GM23248 (cell line): ENCODE measurements around the gene ESYT3. TPM values are rescaled to one million over a fixed set of nuclear protein-coding genes. Genes with fewer than 3 reads are reported as not detected.
A peak's percentile ranks its signal among the peaks of the same experiment; 100 is the strongest.

Experiments
- DNase-seq: peaks from one replicate; pipeline ENCODE4 v3.0.0-alpha.2; 2015
- H2AFZ ChIP-seq: fragments of 200-600 bp; sonication (generic); 2 replicates; pipeline ENCODE4 v1.6.1; 2016; ENCODE audit warnings: antibody characterized with exemption
- H3F3A ChIP-seq: fragments of 200-600 bp; sonication (generic); 2 replicates; pipeline ENCODE4 v1.6.1; 2016; ENCODE audit warnings: mild to moderate bottlenecking, antibody characterized with exemption, mixed run types; ENCODE audit not compliant: insufficient read depth
- H3K27ac ChIP-seq: fragments of 200-600 bp; sonication (generic); 2 replicates; pipeline ENCODE4 v1.5.1; 2016; ENCODE audit warnings: mild to moderate bottlenecking
- H3K27me3 ChIP-seq: fragments of 200-600 bp; sonication (generic); replicated peaks from 2 replicates; pipeline ENCODE4 v1.6.1; 2016; ENCODE audit warnings: mild to moderate bottlenecking; ENCODE audit not compliant: insufficient read depth
- H3K36me3 ChIP-seq: fragments of 200-600 bp; sonication (generic); 2 replicates; pipeline ENCODE4 v1.6.1; 2016; ENCODE audit warnings: low read depth, mild to moderate bottlenecking
- H3K4me1 ChIP-seq: fragments of 200-600 bp; sonication (generic); 2 replicates; pipeline ENCODE4 v1.6.1; 2016; ENCODE audit warnings: mild to moderate bottlenecking; ENCODE audit not compliant: insufficient read depth
- H3K4me2 ChIP-seq: fragments of 200-600 bp; sonication (generic); one replicate; pipeline ENCODE4 v1.6.1; 2016; ENCODE audit warnings: mild to moderate bottlenecking; ENCODE audit not compliant: unreplicated experiment
- H3K4me3 ChIP-seq: fragments of 200-600 bp; sonication (generic); 2 replicates; pipeline ENCODE4 v1.5.1; 2016; ENCODE audit warnings: mild to moderate bottlenecking
- H3K79me2 ChIP-seq: fragments of 200-600 bp; sonication (generic); 2 replicates; pipeline ENCODE4 v1.6.1; 2016; ENCODE audit warnings: mild to moderate bottlenecking; ENCODE audit not compliant: insufficient read depth
- H3K9ac ChIP-seq: fragments of 200-600 bp; sonication (generic); 2 replicates; pipeline ENCODE4 v1.6.1; 2016; ENCODE audit warnings: mild to moderate bottlenecking
- H3K9me2 ChIP-seq: fragments of 200-600 bp; sonication (generic); 2 replicates; pipeline ENCODE4 v1.6.1; 2016; ENCODE audit warnings: mixed run types, mild to moderate bottlenecking, moderate library complexity; ENCODE audit not compliant: insufficient read depth
- H3K9me3 ChIP-seq: fragments of 200-600 bp; sonication (generic); one replicate; pipeline ENCODE4 v1.6.1; 2017; ENCODE audit warnings: low read depth
- H4K20me1 ChIP-seq: fragments of 200-600 bp; sonication (generic); 2 replicates; pipeline ENCODE4 v1.6.0; 2016; ENCODE audit not compliant: insufficient read depth
- EZH2 ChIP-seq: fragments of 200-600 bp; sonication (generic); IDR thresholded peaks from 2 replicates; pipeline ENCODE4 v1.6.1; 2018; ENCODE audit warnings: antibody characterized with exemption, mild to moderate bottlenecking; ENCODE audit not compliant: insufficient read depth, poor library complexity, severe bottlenecking
- EZH2phosphoT487 ChIP-seq: fragments of 200-600 bp; sonication (generic); IDR thresholded peaks from 2 replicates; pipeline ENCODE4 v1.6.1; 2018; ENCODE audit warnings: antibody characterized with exemption, moderate library complexity, mild to moderate bottlenecking, low read depth; ENCODE audit not compliant: insufficient read depth
- WGBS, 2 experiments: methylation state at CpG; one replicate each; pipeline ENCODE4 v1.1.6; 2015 to 2017; ENCODE audit warnings: low lambda C conversion rate in 2 of 2, low coverage in 1 of 2; ENCODE audit errors: missing lambda C conversion rate in 2 of 2; 5-methylcytosine and 5-hydroxymethylcytosine counted together
- in situ Hi-C: fragments of 300-500 bp; cut with MboI; formaldehyde crosslinking; loops from 2 replicates; pipeline ENCODE4 v1.15.0; 2020
- polyA plus RNA-seq: library from polyadenylated mRNA; unstranded; fragments of >200 nt; fragmentation: Nextera tagmentation; extraction: Ambion mirVana; gene quantifications from 2 replicates; pipeline ENCODE4 v1.2.1, GENCODE V29; 2016
- total RNA-seq: library from RNA; depleted of rRNA; stranded (reverse); fragments of >200 nt; shearing (Covaris generic); gene quantifications from 2 replicates; pipeline ENCODE4 v1.2.3, GENCODE V29; 2014

ESYT3 gene
- total and polyA plus RNA-seq, 2 experiments from 2014 or later, result 0.48 to 1.3 TPM

DNA sequence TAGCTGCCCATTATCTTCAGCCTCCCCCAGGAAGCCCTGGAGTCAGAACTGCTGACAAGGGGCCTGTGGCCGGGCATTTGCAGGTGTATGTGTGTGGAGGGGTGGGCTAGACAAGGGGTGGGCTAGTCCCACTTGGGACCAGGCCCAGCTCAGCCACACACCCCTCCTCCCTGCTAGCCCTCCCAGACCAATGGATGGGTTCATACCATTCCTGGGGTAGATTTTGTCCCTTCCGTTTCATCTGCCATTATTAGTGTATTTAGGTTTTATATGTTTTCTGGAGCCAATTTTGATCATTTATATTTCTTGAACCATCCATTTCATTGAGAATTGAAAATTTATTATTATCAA lies 43.9 kb upstream of the ESYT3 start:
- WGBS, 2 experiments, result 11 to 19% methylated on average over 2 of the region's 2 CpGs
- H3K79me2 ChIP-seq, result peaks cover 92% of the 10 kb centered on the region
- no peaks in the 10 kb centered on the region for H3K36me3 ChIP-seq
- no peaks in the 10 kb centered on the region for H3K9me2 ChIP-seq
- peak overlapping the region; percentile 65 for H3K4me2 ChIP-seq
- no peak overlapping the region for H2AFZ ChIP-seq
- no peaks in the 10 kb centered on the region for H3K27me3 ChIP-seq
- peak overlapping the region; percentile 81 for H3K9ac ChIP-seq
- no peak for DNase-seq
- H3K9me3 ChIP-seq, result no peaks in the 10 kb centered on the region
- peaks cover 25% of the 10 kb centered on the region for H3K4me1 ChIP-seq
- H3F3A ChIP-seq, result peaks cover 20% of the 10 kb centered on the region
- H4K20me1 ChIP-seq, result no peaks in the 10 kb centered on the region
- peak overlapping the region; percentile 97 for H3K27ac ChIP-seq
- H3K4me3 ChIP-seq, result peak overlapping the region; percentile 23; the same call in 1 of the 2 replicates
- in situ Hi-C loops, result no loop called here
- TF ChIP-seq EZH2 (no peak), EZH2phosphoT487 (no peak)

DNA sequence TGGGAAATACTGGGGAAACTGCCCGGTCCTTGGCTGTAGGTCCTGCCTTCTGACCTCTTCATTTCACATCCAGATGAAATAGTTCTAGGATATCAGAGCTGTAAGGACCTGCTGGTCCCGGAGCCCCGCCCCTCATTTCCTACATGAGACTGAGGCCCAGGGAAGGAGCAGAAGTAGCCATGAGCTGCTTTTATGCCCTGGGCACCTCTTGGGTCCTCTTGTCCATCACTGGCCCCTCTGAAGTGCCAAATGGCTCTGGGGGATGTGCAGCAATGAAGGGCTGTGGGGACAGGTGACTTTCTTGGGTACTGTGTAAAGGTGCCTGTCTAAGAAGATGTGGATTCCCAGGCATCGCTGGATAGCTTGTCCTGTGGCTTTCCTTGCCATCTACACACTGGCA lies 40.3 kb upstream of the ESYT3 start:
- Histone ChIP-seq H3K9me3 (no peaks in the 10 kb centered on the region), H3K9ac (no peak overlapping the region), H3K4me2 (no peak overlapping the region), H4K20me1 (no peaks in the 10 kb centered on the region), H2AFZ (no peak overlapping the region), H3K9me2 (no peaks in the 10 kb centered on the region), H3K4me3 (no peak overlapping the region), H3K27ac (no peak overlapping the region), H3F3A (peaks cover 19% of the 10 kb centered on the region), H3K36me3 (no peaks in the 10 kb centered on the region; the same call in 1 of the 2 replicates), H3K4me1 (peaks cover 22% of the 10 kb centered on the region), H3K27me3 (no peaks in the 10 kb centered on the region), H3K79me2 (peaks cover 68% of the 10 kb centered on the region)
- no peak for TF ChIP-seq EZH2phosphoT487
- no peak for TF ChIP-seq EZH2
- no peak for DNase-seq
- WGBS, 2 experiments, result 88 to 90% methylated on average over 4 of the region's 4 CpGs
- in situ Hi-C loops, result no loop called here

DNA sequence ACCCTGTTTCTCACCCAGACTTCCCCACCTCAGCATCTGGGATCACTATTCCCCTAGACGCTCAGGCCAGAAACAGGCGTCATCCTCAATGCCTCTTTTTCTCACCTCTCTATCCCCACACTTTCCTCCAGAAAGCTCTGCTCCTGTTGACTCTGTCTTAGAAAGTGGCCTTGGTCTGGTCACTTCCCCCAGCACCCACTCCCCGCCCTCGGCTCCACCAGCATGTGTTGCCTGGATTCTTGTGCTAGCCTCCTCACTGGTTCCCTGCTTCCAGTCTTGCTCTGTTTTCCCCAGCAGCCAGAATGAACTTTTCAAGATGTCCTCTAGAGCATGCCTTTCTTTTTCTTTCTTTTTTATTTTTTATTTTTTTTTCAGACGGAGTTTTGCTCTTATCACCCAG lies 39.7 kb upstream of the ESYT3 start:
- H3K9ac ChIP-seq, result no peak overlapping the region
- TF ChIP-seq EZH2phosphoT487 (no peak), EZH2 (no peak)
- no peaks in the 10 kb centered on the region for H3K9me2 ChIP-seq

DNA sequence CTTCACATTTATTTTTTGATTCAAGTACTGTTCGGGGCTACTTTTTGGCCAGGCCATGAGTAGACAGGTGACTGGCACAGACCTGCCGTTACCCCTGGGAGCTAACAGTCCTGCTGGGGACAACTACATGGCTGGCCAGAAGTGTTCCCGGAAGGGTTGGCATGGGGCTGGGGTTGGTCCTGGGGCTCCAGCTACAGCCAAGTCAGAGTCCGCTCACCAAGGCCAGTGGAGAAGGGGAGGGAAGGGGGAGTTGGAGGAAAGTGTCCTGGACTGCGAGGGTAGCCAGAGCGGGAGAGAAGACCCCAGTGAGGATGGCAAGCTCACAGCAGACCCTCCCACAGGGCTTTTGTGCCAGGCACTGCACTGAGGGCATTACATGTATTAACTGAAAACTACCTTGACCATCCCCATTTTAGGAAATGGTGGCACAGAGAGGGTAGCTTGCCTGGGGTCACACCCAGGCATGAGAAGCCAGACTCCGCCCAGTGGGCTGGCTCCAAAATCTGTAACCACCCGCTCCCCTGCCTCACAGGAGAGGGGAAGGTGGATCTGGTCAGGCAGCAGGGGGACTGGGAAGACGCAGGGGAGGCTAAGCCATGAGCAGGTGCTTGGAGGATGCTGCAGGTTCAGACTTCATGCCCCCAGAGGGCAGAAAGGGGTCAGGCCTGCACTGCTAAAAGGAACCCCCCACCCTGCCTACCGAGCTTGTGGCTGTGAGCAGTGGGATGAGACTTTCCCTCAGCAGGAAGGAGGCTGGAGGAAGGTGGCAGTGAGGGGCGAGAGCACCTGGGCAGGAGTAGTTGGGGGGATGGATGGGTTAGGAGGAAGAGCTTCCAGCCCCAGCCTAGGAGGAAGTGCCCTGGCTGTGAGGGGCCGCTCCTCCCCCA lies 38.3 kb upstream of the ESYT3 start:
- H3F3A ChIP-seq, result peaks cover 2% of the 10 kb centered on the region
- DNase-seq, result no peak
- peaks cover 4% of the 10 kb centered on the region for H3K4me1 ChIP-seq
- WGBS, 2 experiments, result 95 to 96% methylated on average over 12 of the region's 12 CpGs
- no peak overlapping the region for H2AFZ ChIP-seq
- peaks cover under 1% of the 10 kb centered on the region; the same call in 1 of the 2 replicates for H3K36me3 ChIP-seq
- H3K4me3 ChIP-seq, result no peak overlapping the region
- TF ChIP-seq EZH2phosphoT487 (no peak), EZH2 (no peak)
- in situ Hi-C loops, result no loop called here
- H3K9me2 ChIP-seq, result no peaks in the 10 kb centered on the region
- H3K4me2 ChIP-seq, result no peak overlapping the region
- H3K9me3 ChIP-seq, result no peaks in the 10 kb centered on the region
- H3K27me3 ChIP-seq, result no peaks in the 10 kb centered on the region
- no peaks in the 10 kb centered on the region for H4K20me1 ChIP-seq
- no peak overlapping the region for H3K27ac ChIP-seq
- no peak overlapping the region for H3K9ac ChIP-seq
- peaks cover 57% of the 10 kb centered on the region for H3K79me2 ChIP-seq

More for the DNA sequence above, 39.7 kb upstream of the ESYT3 start:
- in situ Hi-C loops, result no loop called here
- no peak overlapping the region for H3K4me2 ChIP-seq
- H3K4me1 ChIP-seq, result peaks cover 17% of the 10 kb centered on the region
- no peaks in the 10 kb centered on the region for H3K27me3 ChIP-seq
- H3K36me3 ChIP-seq, result no peaks in the 10 kb centered on the region; the same call in 1 of the 2 replicates
- H3K27ac ChIP-seq, result no peak overlapping the region
- H3F3A ChIP-seq, result peaks cover 14% of the 10 kb centered on the region
- H3K79me2 ChIP-seq, result peaks cover 63% of the 10 kb centered on the region
- DNase-seq, result no peak
- no peak overlapping the region for H3K4me3 ChIP-seq
- H3K9me3 ChIP-seq, result no peaks in the 10 kb centered on the region
- H2AFZ ChIP-seq, result no peak overlapping the region
- WGBS, 2 experiments, result 98 to 100% methylated on average over 5 of the region's 5 CpGs
- H4K20me1 ChIP-seq, result no peaks in the 10 kb centered on the region
